Measurements from ENCODE around the gene PLLP. TPM values are rescaled to one million over a fixed set of nuclear protein-coding genes. Genes with fewer than 3 reads are reported as not detected.

The PLLP gene
- polyA plus RNA-seq, 1 donor (not counting 4 experiments of a cell fraction or from before 2014, with no cell fraction given), result 8.7 TPM

DNA sequence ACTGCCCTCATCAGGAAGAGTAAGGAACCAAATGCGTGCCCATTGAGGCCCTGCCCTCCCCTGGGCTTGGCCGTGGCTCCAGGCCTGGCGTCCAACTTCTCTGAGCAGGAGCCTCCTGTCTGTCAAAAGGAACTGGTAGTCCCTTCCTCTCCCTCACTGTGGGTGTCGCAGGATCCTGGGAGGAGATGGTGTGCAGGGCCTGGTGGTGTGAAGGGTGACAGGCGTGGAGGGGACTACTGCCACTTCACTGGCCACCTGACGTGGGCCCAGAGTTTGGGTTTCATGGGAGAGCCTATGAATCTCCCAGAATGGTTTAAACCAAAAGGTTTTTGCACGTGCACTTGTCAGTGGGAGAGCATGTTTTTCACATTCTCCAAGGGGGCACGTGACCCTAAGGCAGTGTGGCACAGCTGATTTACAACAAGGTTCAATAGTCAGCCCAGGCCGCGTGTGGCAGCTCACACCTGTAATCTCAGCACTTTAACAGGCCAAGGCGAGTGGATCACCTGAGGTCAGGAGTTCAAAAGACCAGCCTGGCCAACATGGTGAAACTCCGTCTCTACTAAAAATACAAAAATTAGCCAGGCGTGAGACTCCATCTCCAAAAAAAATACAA is 26.9 kb downstream of the PLLP start:
- no peak overlapping the region for H3K27ac ChIP-seq (ENCODE audit: control insufficient read depth, insufficient read depth, low read length)
- H3K9me1 ChIP-seq (ENCODE audit: control insufficient read depth, extremely low read depth, insufficient read depth, low read length), result no peaks in the 10 kb centered on the region
- H4K20me1 ChIP-seq (ENCODE audit: control insufficient read depth, extremely low read depth, insufficient read depth, low read length), result no peaks in the 10 kb centered on the region
- DNase-seq (ENCODE audit: low read depth, low spot score) (no peak), FAIRE-seq (no peak)
- dilution Hi-C loops (cut with MboI; ENCODE audit: extremely low pct_ligation_motif_present, low sequenced_read_pairs), result no loop called here
- no peaks in the 10 kb centered on the region for H3K9me3 ChIP-seq (ENCODE audit: control insufficient read depth, low read depth, low read length)
- H3K4me1 ChIP-seq (ENCODE audit: control insufficient read depth, extremely low read depth, insufficient read depth, low read length), result peaks cover 43% of the 10 kb centered on the region
- no peak overlapping the region for H3K4me2 ChIP-seq (ENCODE audit: control insufficient read depth, extremely low read depth, insufficient read depth, low read depth, low read length)
- no peaks in the 10 kb centered on the region for H3K79me2 ChIP-seq (ENCODE audit: control insufficient read depth, insufficient read depth, low read length)
- TF ChIP-seq, protein P1, sequence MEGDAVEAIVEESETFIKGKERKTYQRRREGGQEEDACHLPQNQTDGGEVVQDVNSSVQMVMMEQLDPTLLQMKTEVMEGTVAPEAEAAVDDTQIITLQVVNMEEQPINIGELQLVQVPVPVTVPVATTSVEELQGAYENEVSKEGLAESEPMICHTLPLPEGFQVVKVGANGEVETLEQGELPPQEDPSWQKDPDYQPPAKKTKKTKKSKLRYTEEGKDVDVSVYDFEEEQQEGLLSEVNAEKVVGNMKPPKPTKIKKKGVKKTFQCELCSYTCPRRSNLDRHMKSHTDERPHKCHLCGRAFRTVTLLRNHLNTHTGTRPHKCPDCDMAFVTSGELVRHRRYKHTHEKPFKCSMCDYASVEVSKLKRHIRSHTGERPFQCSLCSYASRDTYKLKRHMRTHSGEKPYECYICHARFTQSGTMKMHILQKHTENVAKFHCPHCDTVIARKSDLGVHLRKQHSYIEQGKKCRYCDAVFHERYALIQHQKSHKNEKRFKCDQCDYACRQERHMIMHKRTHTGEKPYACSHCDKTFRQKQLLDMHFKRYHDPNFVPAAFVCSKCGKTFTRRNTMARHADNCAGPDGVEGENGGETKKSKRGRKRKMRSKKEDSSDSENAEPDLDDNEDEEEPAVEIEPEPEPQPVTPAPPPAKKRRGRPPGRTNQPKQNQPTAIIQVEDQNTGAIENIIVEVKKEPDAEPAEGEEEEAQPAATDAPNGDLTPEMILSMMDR (optimal IDR thresholded peaks at IDR 0.05 in 1 of 3, IDR thresholded peaks at IDR 0.05 in 1 of 3, conservative IDR thresholded peaks at IDR 0.05 in 1 of 3; ENCODE audit: extremely low read depth in 1 of 3, insufficient read depth in 2 of 3, low read length in 3 of 3), result no peak
- no peak for TF ChIP-seq EZH2 (IDR thresholded peaks at IDR 0.05; ENCODE audit: low read length)
- peaks cover 2 to 5% of the 10 kb centered on the region in 2 experiments for H3K36me3 ChIP-seq (ENCODE audit: control insufficient read depth in 2 of 2, extremely low read depth in 1 of 2, insufficient read depth in 2 of 2, low read length in 2 of 2)
- H3K27me3 ChIP-seq (ENCODE audit: control insufficient read depth, extremely low read depth, insufficient read depth, low read length), result no peaks in the 10 kb centered on the region
- H3K4me3 ChIP-seq (ENCODE audit: control insufficient read depth in 2 of 3, extremely low read depth in 1 of 3, insufficient read depth in 2 of 3, low read depth in 1 of 3, low read length in 3 of 3), result no peak overlapping the region
- H3K9ac ChIP-seq (ENCODE audit: control insufficient read depth, extremely low read depth, insufficient read depth, low read length), result no peak overlapping the region
- no peak overlapping the region for H2AFZ ChIP-seq (ENCODE audit: control insufficient read depth, low read length)

DNA sequence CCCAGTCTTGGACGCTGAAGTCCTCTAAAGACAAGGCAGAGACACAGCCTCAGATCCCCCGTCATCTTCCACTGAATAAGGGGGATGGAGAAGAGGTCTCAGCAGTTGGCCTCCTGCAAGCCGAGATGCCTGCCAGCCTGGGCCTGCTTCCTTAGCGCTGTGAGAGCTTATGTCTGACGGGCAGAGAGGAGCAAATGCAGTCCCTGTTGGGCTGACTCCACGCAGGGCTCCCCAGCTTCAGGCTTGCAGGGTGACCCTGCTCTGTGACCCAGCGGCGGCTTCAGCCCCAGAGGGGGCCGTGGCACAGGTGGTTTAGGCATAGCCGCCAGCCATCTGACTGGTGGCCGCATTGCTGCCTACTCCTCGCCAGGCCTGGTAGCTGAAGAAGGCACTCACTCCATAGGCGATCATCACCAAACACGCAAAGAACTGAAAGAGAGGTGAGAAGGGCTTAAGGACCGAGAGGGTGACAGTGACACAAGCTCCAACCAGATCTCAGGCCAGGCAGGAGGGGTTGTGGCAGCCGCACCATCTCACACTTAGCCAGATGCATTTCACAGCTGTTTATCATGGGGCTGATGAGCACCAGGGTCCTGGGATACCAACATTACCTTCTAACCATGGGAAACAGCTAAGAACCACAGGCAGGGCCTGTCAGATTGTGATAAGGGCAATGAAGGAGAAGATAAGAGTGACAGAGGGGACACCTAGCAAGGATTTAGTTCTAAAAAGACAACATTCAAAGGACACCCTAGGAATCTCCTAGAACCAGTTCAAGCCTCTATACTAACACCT is 27.7 kb downstream of the PLLP start:
- no peak for TF ChIP-seq EZH2 (IDR thresholded peaks at IDR 0.05; ENCODE audit: low read length)
- TF ChIP-seq, protein P1 (optimal IDR thresholded peaks at IDR 0.05 in 1 of 3, IDR thresholded peaks at IDR 0.05 in 1 of 3, conservative IDR thresholded peaks at IDR 0.05 in 1 of 3; ENCODE audit: extremely low read depth in 1 of 3, insufficient read depth in 2 of 3, low read length in 3 of 3), result no peak
- dilution Hi-C loops (cut with MboI; ENCODE audit: extremely low pct_ligation_motif_present, low sequenced_read_pairs), result no loop called here

More for the DNA sequence above, 27.7 kb downstream of the PLLP start:
- peaks cover 41% of the 10 kb centered on the region for H3K4me1 ChIP-seq (ENCODE audit: control insufficient read depth, extremely low read depth, insufficient read depth, low read length)
- no peak overlapping the region for H2AFZ ChIP-seq (ENCODE audit: control insufficient read depth, low read length)
- no peaks in the 10 kb centered on the region for H3K27me3 ChIP-seq (ENCODE audit: control insufficient read depth, extremely low read depth, insufficient read depth, low read length)
- no peaks in the 10 kb centered on the region for H3K9me1 ChIP-seq (ENCODE audit: control insufficient read depth, extremely low read depth, insufficient read depth, low read length)
- no peak overlapping the region for H3K27ac ChIP-seq (ENCODE audit: control insufficient read depth, insufficient read depth, low read length)
- no peak overlapping the region for H3K4me3 ChIP-seq (ENCODE audit: control insufficient read depth in 2 of 3, extremely low read depth in 1 of 3, insufficient read depth in 2 of 3, low read depth in 1 of 3, low read length in 3 of 3)
- FAIRE-seq, result no peak
- no peaks in the 10 kb centered on the region for H4K20me1 ChIP-seq (ENCODE audit: control insufficient read depth, extremely low read depth, insufficient read depth, low read length)
- no peak overlapping the region for H3K4me2 ChIP-seq (ENCODE audit: control insufficient read depth, extremely low read depth, insufficient read depth, low read depth, low read length)
- H3K36me3 ChIP-seq (ENCODE audit: control insufficient read depth in 2 of 2, extremely low read depth in 1 of 2, insufficient read depth in 2 of 2, low read length in 2 of 2), result peaks cover 7 to 8% of the 10 kb centered on the region in 2 experiments
- no peak overlapping the region for H3K9ac ChIP-seq (ENCODE audit: control insufficient read depth, extremely low read depth, insufficient read depth, low read length)
- no peak for DNase-seq (ENCODE audit: low read depth, low spot score)
- no peaks in the 10 kb centered on the region for H3K9me3 ChIP-seq (ENCODE audit: control insufficient read depth, low read depth, low read length)
- H3K79me2 ChIP-seq (ENCODE audit: control insufficient read depth, insufficient read depth, low read length), result no peaks in the 10 kb centered on the region
